ENCODE results near the gene RAET1L. TPM values are rescaled to one million over a fixed set of nuclear protein-coding genes. Genes with fewer than 3 reads are reported as not detected.
"Not testable (repeated sequence)": the region's sequence is repeated elsewhere in the genome, so short reads cannot be mapped to it uniquely, and the experiment has no call there.

The RAET1L gene
- polyA plus RNA-seq, 4 donors: not detected

DNA sequence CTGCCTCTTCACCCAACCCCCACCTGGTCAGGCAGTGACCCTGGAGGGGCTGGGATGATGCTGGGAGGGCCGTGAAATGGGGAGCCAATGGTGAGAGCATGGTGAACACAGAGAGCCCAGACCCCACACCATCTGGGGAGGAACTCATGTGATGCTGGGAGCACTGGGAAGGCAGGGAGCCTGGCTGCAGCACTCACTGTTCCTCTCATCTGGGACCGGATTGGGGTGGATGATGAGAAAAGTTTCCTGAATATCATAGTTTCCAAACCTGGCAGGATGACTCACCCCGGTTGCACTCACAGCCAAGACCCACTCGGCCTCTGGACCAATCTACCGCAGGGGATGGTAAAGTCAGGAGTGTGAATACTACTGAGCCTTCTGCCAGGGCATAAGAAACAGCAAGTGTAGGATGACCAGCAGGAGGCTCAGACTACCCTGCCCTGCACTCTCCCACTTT is 39.8 kb downstream of the RAET1L start:
- Histone ChIP-seq H3K4me3 (ENCODE audit: low read depth in 1 of 3, low read length in 3 of 3) (no peak overlapping the region), H3K36me3 (ENCODE audit: control insufficient read depth in 3 of 3, insufficient read depth in 2 of 3, low read depth in 1 of 3, low read length in 3 of 3) (no peaks in the 10 kb centered on the region), H3K9me3 (ENCODE audit: control insufficient read depth in 2 of 2, insufficient read depth in 1 of 2, low read depth in 1 of 2, low read length in 1 of 2) (peaks cover 0 to 15% of the 10 kb centered on the region in 2 donors), H3K27me3 (ENCODE audit: control insufficient read depth in 3 of 3, insufficient read depth in 3 of 3, low read length in 3 of 3) (peaks cover 14 to 91% (median 49%) of the 10 kb centered on the region in 3 donors), H3K4me1 (ENCODE audit: control insufficient read depth in 3 of 3, insufficient read depth in 2 of 3, low read depth in 1 of 3, low read length in 2 of 3) (peaks cover 0 to 4% (median 0%) of the 10 kb centered on the region in 3 donors), H3K27ac (ENCODE audit: low read depth in 1 of 3, low read length in 2 of 3) (no peak overlapping the region)
- FAIRE-seq (no peak), DNase-seq (no peak)
- 20 to 43% (median 32%) methylated on average over 5 of the region's 5 CpGs for WGBS, 3 donors

DNA sequence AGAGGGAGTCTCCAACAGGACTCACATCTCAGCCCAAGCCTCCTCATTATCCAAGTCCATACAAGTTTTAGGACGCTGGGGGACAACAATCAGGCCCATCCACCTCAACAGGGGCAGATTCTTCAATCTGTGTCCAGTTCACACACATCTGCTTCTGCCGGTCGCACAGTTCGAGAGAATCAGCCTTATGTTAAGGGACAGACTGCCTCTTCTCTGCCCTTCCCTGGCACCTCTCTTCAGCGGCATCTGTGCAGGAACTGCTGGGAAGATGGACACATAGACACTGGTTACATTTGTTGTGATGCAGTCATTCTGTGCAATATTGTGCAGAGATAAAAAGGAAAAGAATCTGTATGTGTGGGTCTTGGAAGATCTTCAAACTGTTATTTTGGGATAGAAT is 40.6 kb downstream of the RAET1L start:
- no peaks in the 10 kb centered on the region for H3K36me3 ChIP-seq (ENCODE audit: control insufficient read depth in 3 of 3, insufficient read depth in 2 of 3, low read depth in 1 of 3, low read length in 3 of 3)
- no peak overlapping the region for H3K27ac ChIP-seq (ENCODE audit: low read depth in 1 of 3, low read length in 2 of 3)
- no peaks in the 10 kb centered on the region for H3K4me1 ChIP-seq (ENCODE audit: control insufficient read depth in 3 of 3, insufficient read depth in 2 of 3, low read depth in 1 of 3, low read length in 2 of 3)
- H3K9me3 ChIP-seq (ENCODE audit: control insufficient read depth in 2 of 2, insufficient read depth in 1 of 2, low read depth in 1 of 2, low read length in 1 of 2): peaks cover 0 to 15% of the 10 kb centered on the region in 2 donors
- WGBS, 3 donors: 65 to 80% (median 66%) methylated on average over 5 of the region's 5 CpGs
- DNase-seq (no peak), FAIRE-seq (no peak)
- peaks cover 11 to 87% (median 42%) of the 10 kb centered on the region in 3 donors for H3K27me3 ChIP-seq (ENCODE audit: control insufficient read depth in 3 of 3, insufficient read depth in 3 of 3, low read length in 3 of 3)
- no peak overlapping the region for H3K4me3 ChIP-seq (ENCODE audit: low read depth in 1 of 3, low read length in 3 of 3)

- DNase-seq: no peak
- Histone ChIP-seq H3K4me1 (ENCODE audit: control insufficient read depth in 3 of 3, insufficient read depth in 2 of 3, low read depth in 1 of 3, low read length in 2 of 3) (no peaks in the 10 kb centered on the region), H3K9me3 (ENCODE audit: control insufficient read depth in 2 of 2, insufficient read depth in 1 of 2, low read depth in 1 of 2, low read length in 1 of 2) (peaks cover 0 to 8% of the 10 kb centered on the region in 2 donors), H3K27me3 (ENCODE audit: control insufficient read depth in 3 of 3, insufficient read depth in 3 of 3, low read length in 3 of 3) (peaks cover 6 to 82% (median 29%) of the 10 kb centered on the region in 3 donors), H3K4me3 (ENCODE audit: low read depth in 1 of 3, low read length in 3 of 3) (no peak overlapping the region), H3K36me3 (ENCODE audit: control insufficient read depth in 3 of 3, insufficient read depth in 2 of 3, low read depth in 1 of 3, low read length in 3 of 3) (no peaks in the 10 kb centered on the region), H3K27ac (ENCODE audit: low read depth in 1 of 3, low read length in 2 of 3) (no peak overlapping the region)
- FAIRE-seq: no peak
- 13 to 29% (median 26%) methylated on average over 9 of the region's 9 CpGs for WGBS, 3 donors
Measured at GRCh38 chr6:149983145-149983544, 42.2 kb downstream of the RAET1L start.

- no peak overlapping the region for H3K27ac ChIP-seq (ENCODE audit: low read depth in 1 of 3, low read length in 2 of 3)
- FAIRE-seq (no peak), DNase-seq (no peak)
- WGBS, 3 donors: 75 to 79% (median 78%) methylated on average over 6 of the region's 6 CpGs
- no peaks in the 10 kb centered on the region for H3K4me1 ChIP-seq (ENCODE audit: control insufficient read depth in 3 of 3, insufficient read depth in 2 of 3, low read depth in 1 of 3, low read length in 2 of 3)
- H3K9me3 ChIP-seq (ENCODE audit: control insufficient read depth in 2 of 2, insufficient read depth in 1 of 2, low read depth in 1 of 2, low read length in 1 of 2): peaks cover 0 to 6% of the 10 kb centered on the region in 2 donors
- no peaks in the 10 kb centered on the region for H3K36me3 ChIP-seq (ENCODE audit: control insufficient read depth in 3 of 3, insufficient read depth in 2 of 3, low read depth in 1 of 3, low read length in 3 of 3)
- peaks cover 0 to 73% (median 8%) of the 10 kb centered on the region in 3 donors for H3K27me3 ChIP-seq (ENCODE audit: control insufficient read depth in 3 of 3, insufficient read depth in 3 of 3, low read length in 3 of 3)
- H3K4me3 ChIP-seq (ENCODE audit: low read depth in 1 of 3, low read length in 3 of 3): no peak overlapping the region
Measured at GRCh38 chr6:149979293-149979692, 46.0 kb downstream of the RAET1L start.

DNA sequence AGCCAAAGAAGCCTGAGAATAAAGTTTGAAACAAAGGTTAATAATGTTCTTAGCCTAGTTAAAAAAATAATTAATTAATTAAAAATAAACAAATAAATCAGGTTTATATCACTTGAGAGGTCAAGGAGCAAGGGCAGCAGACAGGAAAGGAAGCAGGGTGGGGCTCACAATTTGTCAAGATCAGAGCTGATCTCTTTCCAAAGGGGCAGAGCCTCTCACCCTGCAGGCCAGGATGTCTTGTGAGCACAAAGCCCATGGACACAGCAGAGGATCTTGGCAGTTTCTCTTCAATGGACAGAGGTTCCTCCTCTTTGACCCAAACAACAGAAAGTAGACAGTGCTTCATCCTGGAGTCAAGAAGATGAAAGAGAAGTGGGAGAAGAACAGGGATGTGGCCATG is 46.7 kb downstream of the RAET1L start:
- DNase-seq: no peak
- Histone ChIP-seq H3K27me3 (ENCODE audit: control insufficient read depth in 3 of 3, insufficient read depth in 3 of 3, low read length in 3 of 3) (peaks cover 0 to 79% (median 8%) of the 10 kb centered on the region in 3 donors), H3K27ac (ENCODE audit: low read depth in 1 of 3, low read length in 2 of 3) (no peak overlapping the region), H3K4me3 (ENCODE audit: low read depth in 1 of 3, low read length in 3 of 3) (no peak overlapping the region), H3K9me3 (ENCODE audit: control insufficient read depth in 2 of 2, insufficient read depth in 1 of 2, low read depth in 1 of 2, low read length in 1 of 2) (peaks cover 0 to 6% of the 10 kb centered on the region in 2 donors), H3K36me3 (ENCODE audit: control insufficient read depth in 3 of 3, insufficient read depth in 2 of 3, low read depth in 1 of 3, low read length in 3 of 3) (no peaks in the 10 kb centered on the region), H3K4me1 (ENCODE audit: control insufficient read depth in 3 of 3, insufficient read depth in 2 of 3, low read depth in 1 of 3, low read length in 2 of 3) (no peaks in the 10 kb centered on the region)
- no peak for FAIRE-seq

DNA sequence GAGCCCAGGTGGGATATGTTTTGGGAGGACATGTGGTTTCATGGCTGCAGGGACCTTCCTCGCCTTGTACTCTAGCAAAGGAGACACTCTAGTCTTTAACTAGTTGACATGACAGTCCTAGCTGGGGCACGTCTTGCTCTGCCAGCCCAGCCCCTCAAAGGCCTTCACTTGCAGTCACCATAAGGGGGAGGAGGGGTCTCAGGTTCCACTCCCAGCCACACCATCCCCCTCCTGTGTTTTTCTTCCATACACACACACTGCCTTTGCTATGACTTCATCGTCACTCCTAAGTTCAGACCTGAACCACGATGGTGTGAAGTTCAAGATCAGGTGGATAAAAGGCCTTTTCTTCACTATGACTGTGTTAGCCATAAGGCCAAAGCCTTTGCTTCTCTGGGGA is 48.1 kb downstream of the RAET1L start:
- Histone ChIP-seq H3K4me3 (ENCODE audit: low read depth in 1 of 3, low read length in 3 of 3) (no peak overlapping the region), H3K4me1 (ENCODE audit: control insufficient read depth in 3 of 3, insufficient read depth in 2 of 3, low read depth in 1 of 3, low read length in 2 of 3) (no peaks in the 10 kb centered on the region), H3K36me3 (ENCODE audit: control insufficient read depth in 3 of 3, insufficient read depth in 2 of 3, low read depth in 1 of 3, low read length in 3 of 3) (no peaks in the 10 kb centered on the region), H3K9me3 (ENCODE audit: control insufficient read depth in 2 of 2, insufficient read depth in 1 of 2, low read depth in 1 of 2, low read length in 1 of 2) (peaks cover 0 to 2% of the 10 kb centered on the region in 2 donors), H3K27ac (ENCODE audit: low read depth in 1 of 3, low read length in 2 of 3) (no peak overlapping the region), H3K27me3 (ENCODE audit: control insufficient read depth in 3 of 3, insufficient read depth in 3 of 3, low read length in 3 of 3) (peaks cover 0 to 69% (median 6%) of the 10 kb centered on the region in 3 donors)
- FAIRE-seq: no peak
- WGBS, 3 donors: 55 to 81% (median 71%) methylated on average over 4 of the region's 4 CpGs
- no peak for DNase-seq

DNA sequence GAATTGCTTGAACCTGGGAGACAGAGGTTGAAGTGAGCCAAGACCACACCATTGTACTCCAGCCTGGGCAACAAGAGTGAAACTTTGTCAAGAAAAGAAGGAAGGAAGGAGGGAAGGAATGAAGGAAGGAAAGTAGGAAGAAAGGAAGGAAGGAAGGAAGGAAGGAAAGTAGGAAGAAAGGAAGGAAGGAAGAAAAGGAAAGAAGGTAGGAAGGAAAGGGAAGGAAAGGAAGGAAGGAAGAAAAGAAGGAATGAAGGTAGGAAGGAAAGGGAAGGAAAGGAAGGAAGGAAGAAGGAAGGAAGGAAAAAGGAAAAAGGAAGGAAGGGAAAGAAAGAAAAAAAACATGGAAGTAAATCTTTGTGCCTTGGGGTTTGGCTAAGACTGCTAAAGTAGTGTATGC is 49.9 kb downstream of the RAET1L start:
- Histone ChIP-seq H3K36me3 (ENCODE audit: control insufficient read depth in 3 of 3, insufficient read depth in 2 of 3, low read depth in 1 of 3, low read length in 3 of 3) (no peaks in the 10 kb centered on the region), H3K4me1 (ENCODE audit: control insufficient read depth in 3 of 3, insufficient read depth in 2 of 3, low read depth in 1 of 3, low read length in 2 of 3) (no peaks in the 10 kb centered on the region), H3K27me3 (ENCODE audit: control insufficient read depth in 3 of 3, insufficient read depth in 3 of 3, low read length in 3 of 3) (peaks cover 0 to 66% (median 10%) of the 10 kb centered on the region in 3 donors), H3K4me3 (ENCODE audit: low read depth in 1 of 3, low read length in 3 of 3) (no peak overlapping the region), H3K9me3 (ENCODE audit: control insufficient read depth in 2 of 2, insufficient read depth in 1 of 2, low read depth in 1 of 2, low read length in 1 of 2) (no peaks in the 10 kb centered on the region), H3K27ac (ENCODE audit: low read depth in 1 of 3, low read length in 2 of 3) (no peak overlapping the region)
- DNase-seq: no peak
- no peak for FAIRE-seq

DNA sequence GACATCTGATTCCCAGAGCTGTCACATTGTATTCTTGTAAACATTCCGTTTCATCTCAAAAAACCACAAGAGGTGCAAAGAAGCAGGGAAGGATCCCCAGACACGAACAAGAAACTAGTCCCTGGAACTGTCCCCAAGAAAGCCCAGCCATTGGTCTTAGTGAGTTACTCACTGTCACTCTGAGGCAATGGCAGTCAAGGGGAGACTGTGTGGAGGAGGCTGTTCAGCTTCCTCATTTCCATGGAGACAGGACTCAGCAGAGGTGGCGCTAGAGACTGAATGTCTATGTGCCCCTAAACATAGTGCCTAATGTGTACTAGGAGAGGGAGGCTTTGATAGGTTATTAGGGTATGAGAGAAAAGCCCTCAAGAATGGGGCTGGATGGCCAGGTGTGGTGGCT is 50.5 kb downstream of the RAET1L start:
- no peak overlapping the region for H3K4me3 ChIP-seq (ENCODE audit: low read depth in 1 of 3, low read length in 3 of 3)
- H3K36me3 ChIP-seq (ENCODE audit: control insufficient read depth in 3 of 3, insufficient read depth in 2 of 3, low read depth in 1 of 3, low read length in 3 of 3): no peaks in the 10 kb centered on the region
- peaks cover 0 to 69% (median 10%) of the 10 kb centered on the region in 3 donors for H3K27me3 ChIP-seq (ENCODE audit: control insufficient read depth in 3 of 3, insufficient read depth in 3 of 3, low read length in 3 of 3)
- H3K9me3 ChIP-seq (ENCODE audit: control insufficient read depth in 2 of 2, insufficient read depth in 1 of 2, low read depth in 1 of 2, low read length in 1 of 2): no peaks in the 10 kb centered on the region
- no peak overlapping the region for H3K27ac ChIP-seq (ENCODE audit: low read depth in 1 of 3, low read length in 2 of 3)
- 38 to 40% (median 39%) methylated on average over 3 of the region's 3 CpGs for WGBS, 3 donors
- no peaks in the 10 kb centered on the region for H3K4me1 ChIP-seq (ENCODE audit: control insufficient read depth in 3 of 3, insufficient read depth in 2 of 3, low read depth in 1 of 3, low read length in 2 of 3)
- FAIRE-seq (no peak), DNase-seq (no peak)

GRCh38 chr6:149974394-149974793 is 50.9 kb downstream of the RAET1L start:
- not testable (repeated sequence) for H3K27ac ChIP-seq (ENCODE audit: low read depth in 1 of 3, low read length in 2 of 3); DNase-seq; H3K4me3 ChIP-seq (ENCODE audit: low read depth in 1 of 3, low read length in 3 of 3); H3K36me3 ChIP-seq (ENCODE audit: control insufficient read depth in 3 of 3, insufficient read depth in 2 of 3, low read depth in 1 of 3, low read length in 3 of 3); H3K4me1 ChIP-seq (ENCODE audit: control insufficient read depth in 3 of 3, insufficient read depth in 2 of 3, low read depth in 1 of 3, low read length in 2 of 3); H3K9me3 ChIP-seq (ENCODE audit: control insufficient read depth in 2 of 2, insufficient read depth in 1 of 2, low read depth in 1 of 2, low read length in 1 of 2); FAIRE-seq
- WGBS, 3 donors: 54 to 62% (median 59%) methylated on average over 6 of the region's 6 CpGs
- H3K27me3 ChIP-seq (ENCODE audit: control insufficient read depth in 3 of 3, insufficient read depth in 3 of 3, low read length in 3 of 3): peaks cover 0 to 73% (median 10%) of the 10 kb centered on the region in 3 donors

All from small intestine (tissue), 7 donors.